Adrenal gland (tissue), 12 donors: ENCODE data around the gene WFDC1. TPM values are rescaled to one million over a fixed set of nuclear protein-coding genes. Genes with fewer than 3 reads are reported as not detected.

Experiments
- DNase-seq, 7 donors: peaks; one replicate each; pipeline ENCODE4 v3.0.0-alpha.2; 2019 to 2020
- H3K27ac ChIP-seq, 5 donors: fragments of 200-600 bp; sonication (generic) in 4 of 5; 1 replicate in 3 of 5; 2 replicates in 2 of 5; pipeline versions ENCODE4 v1.5.1 to v1.8.0; 2016 to 2020; ENCODE audit warnings: mild to moderate bottlenecking in 1 of 5
- H3K27me3 ChIP-seq: fragments of 200-600 bp; 2 replicates; pipeline ENCODE4 v1.8.0; 2021
- H3K36me3 ChIP-seq, 2 donors: fragments of 200-600 bp; replicated peaks in 1 of 2; 1 replicate in 1 of 2; 2 replicates in 1 of 2; pipeline versions ENCODE4 v1.5.1 to v1.8.0; 2018 to 2022
- H3K4me1 ChIP-seq, 2 donors: fragments of 200-600 bp; replicated peaks in 1 of 2; 1 replicate in 1 of 2; 2 replicates in 1 of 2; pipeline versions ENCODE4 v1.5.1 to v1.8.0; 2018 to 2021
- H3K4me3 ChIP-seq, 4 donors: fragments of 200-600 bp; sonication (generic) in 3 of 4; one replicate each; pipeline ENCODE4 v1.5.1; 2016 to 2018
- H3K9me3 ChIP-seq, 3 donors: fragments of 200-600 bp; sonication (generic) in 1 of 3; replicated peaks in 1 of 3; 1 replicate in 2 of 3; 2 replicates in 1 of 3; pipeline versions ENCODE4 v1.5.1 to v1.8.0; 2016 to 2021
- CTCF ChIP-seq, 6 experiments: fragments of 450-650 bp in 4 of 6; fragments of 200-600 bp in 2 of 6; sonication (generic) in 1 of 6; IDR thresholded peaks; 1 replicate in 5 of 6; 2 replicates in 1 of 6; pipeline versions ENCODE4 v1.5.1 to v1.8.0; 2016 to 2021; ENCODE audit warnings: antibody characterized with exemption in 6 of 6, mild to moderate bottlenecking in 2 of 6, moderate library complexity in 1 of 6
- POLR2A ChIP-seq, 2 donors: fragments of 450-650 bp; IDR thresholded peaks; one replicate each; pipeline ENCODE4 v1.6.1; 2017; ENCODE audit warnings: antibody characterized with exemption in 2 of 2, mild to moderate bottlenecking in 2 of 2, moderate library complexity in 1 of 2
- WGBS, 4 donors: extraction: QIAGEN DNeasy Blood & Tissue Kit in 2 of 4; methylation state at CpG; one replicate each; pipeline versions ENCODE4 v1.1.5 to v1.1.7; 2013 to 2017; 5-methylcytosine and 5-hydroxymethylcytosine counted together
- intact Hi-C, 2 donors: fragments of 100-400 bp; cut with DNase I; formaldehyde crosslinking; loops; one replicate each; pipeline versions ENCODE4 v1.14.1 to v1.15.0; 2022 to 2023
- polyA plus RNA-seq, 3 donors: library from polyadenylated mRNA; stranded (reverse); fragments of 200-250 nt in 2 of 3; fragments of 350-450 nt in 1 of 3; fragmentation: Illumina TruSeq in 1 of 3; extraction: RNeasy Lipid Tissue Mini Kit (QIAGEN cat#74804) in 1 of 3; gene quantifications; one replicate each; pipeline ENCODE4 v1.2.3, GENCODE V29; 2013 to 2014
- total RNA-seq, 9 donors: library from RNA; depleted of rRNA in 4 of 9; stranded (reverse); fragments of >200 nt in 4 of 9; fragments of 120-200 nt in 1 of 9; fragmentation: NEBNext Ultra II Directional in 1 of 9; extraction: Animal tissue kit (Norgen Biotek cat#: 25700) in 1 of 9; gene quantifications; one replicate each; pipeline versions ENCODE4 v1.1.0 to v1.2.4, GENCODE V29; 2013 to 2023
- donor health status: healthy with polysubstance abuse.
- donor health status: Bipolar disorder and iron deficiency.
- donor health status: DM: yes; HTN: yes; CAD: no.
- donor health status: DM: no; HTN: no; CAD: no.
- donor health status: DM: no; HTN: no; CAD: no.
- donor health status: DM: yes; HTN: yes; CAD: no.

WFDC1 gene
- total and polyA plus RNA-seq, 12 donors: 9.6 to 284 (median 39.8) TPM

DNA sequence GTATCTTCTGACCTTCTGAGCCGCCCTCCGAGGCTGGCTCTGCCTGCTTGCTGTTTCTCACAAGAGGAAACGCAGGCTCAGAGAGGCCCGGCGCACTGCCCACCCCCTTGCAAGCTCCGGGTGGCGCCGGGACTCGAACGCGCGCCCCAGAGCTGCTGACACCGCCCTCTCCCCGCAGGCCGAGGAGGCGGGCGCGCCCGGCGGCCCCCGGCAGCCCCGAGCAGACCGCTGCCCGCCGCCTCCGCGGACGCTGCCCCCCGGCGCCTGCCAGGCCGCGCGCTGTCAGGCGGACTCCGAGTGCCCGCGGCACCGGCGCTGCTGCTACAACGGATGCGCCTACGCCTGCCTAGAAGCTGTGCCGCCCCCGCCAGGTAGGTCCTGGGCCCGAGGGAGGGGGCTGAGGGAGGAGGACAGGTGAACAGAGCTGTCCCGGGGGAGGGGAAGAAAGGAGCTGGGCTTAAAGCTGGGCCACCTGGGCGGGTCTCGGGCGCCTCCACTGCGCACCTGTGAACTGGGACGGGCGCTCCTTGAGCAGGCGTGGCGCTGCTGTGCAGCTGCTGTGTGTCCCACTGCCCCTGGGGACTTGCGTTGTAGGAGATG, 18.2 kb downstream of the WFDC1 start:
- no peak for DNase-seq

DNA sequence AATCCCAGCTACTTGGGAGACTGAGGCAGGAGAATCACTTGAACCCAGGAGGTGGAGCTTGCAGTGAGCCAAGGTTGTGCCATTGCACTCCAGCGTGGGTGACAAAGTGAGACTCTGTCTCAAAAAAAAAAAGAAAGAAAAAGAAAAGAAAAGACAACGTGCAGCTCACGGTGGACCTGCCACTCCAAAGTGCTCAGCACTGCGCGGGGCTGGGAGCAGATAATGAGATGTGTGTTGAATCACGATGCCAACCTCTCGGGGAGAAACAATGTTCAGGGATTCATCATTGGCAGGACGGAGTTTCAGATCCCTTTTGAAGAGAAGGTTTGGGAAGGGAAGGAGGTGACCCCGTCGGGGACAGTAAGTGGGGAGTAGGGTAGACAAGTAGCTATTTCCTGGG, 19.2 kb downstream of the WFDC1 start:
- 62 to 74% (median 68%) methylated on average over 10 of the region's 10 CpGs for WGBS, 4 donors
- peaks cover 12% of the 10 kb centered on the region for H3K27me3 ChIP-seq
- intact Hi-C loops: no loop called here
- DNase-seq: no peak
- no peaks in the 10 kb centered on the region for H3K9me3 ChIP-seq
- peak overlapping the region in 1 of 5 donors; percentile 34 for H3K27ac ChIP-seq
- TF ChIP-seq POLR2A (IDR thresholded peaks at IDR 0.05) (no peak), CTCF (IDR thresholded peaks at IDR 0.05) (no peak)
- H3K4me1 ChIP-seq: peaks cover 0 to 2% of the 10 kb centered on the region in 2 donors
- H3K4me3 ChIP-seq: no peak overlapping the region
- H3K36me3 ChIP-seq: no peaks in the 10 kb centered on the region

More for the DNA sequence above, 18.2 kb downstream of the WFDC1 start:
- H3K4me1 ChIP-seq: peaks cover 0 to 2% of the 10 kb centered on the region in 2 donors
- no peaks in the 10 kb centered on the region for H3K9me3 ChIP-seq
- intact Hi-C loops: no loop called here
- 19 to 42% (median 27%) methylated on average over 12 to 55 of the region's 55 CpGs for WGBS, 4 donors
- peak overlapping the region in 1 of 5 donors; percentile 29 for H3K27ac ChIP-seq
- no peak for TF ChIP-seq POLR2A (IDR thresholded peaks at IDR 0.05)
- no peak for TF ChIP-seq CTCF (IDR thresholded peaks at IDR 0.05)
- no peak overlapping the region for H3K4me3 ChIP-seq
- H3K36me3 ChIP-seq: no peaks in the 10 kb centered on the region
- peaks cover 12% of the 10 kb centered on the region for H3K27me3 ChIP-seq

DNA sequence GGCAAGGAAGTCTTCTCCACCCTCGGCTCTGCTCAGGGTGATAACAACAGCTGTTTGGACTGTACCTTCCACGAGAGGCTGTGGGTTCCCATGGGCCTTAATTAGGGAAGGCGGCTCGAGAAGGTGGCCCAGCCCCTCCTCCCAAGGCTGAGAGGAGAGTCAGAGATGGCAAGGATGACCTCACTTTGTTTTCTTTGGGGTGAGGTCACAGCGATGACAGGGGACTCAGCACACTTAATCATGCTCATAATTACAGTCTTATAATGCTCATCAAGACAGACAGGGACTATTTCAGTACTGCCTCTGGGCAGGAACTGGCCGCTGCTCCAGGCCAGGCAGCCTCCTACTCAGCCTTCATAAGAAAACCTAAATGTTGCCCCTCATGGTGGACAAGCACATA, 19.7 kb downstream of the WFDC1 start:
- peaks cover 12% of the 10 kb centered on the region for H3K27me3 ChIP-seq
- H3K4me1 ChIP-seq: peaks cover 0 to 2% of the 10 kb centered on the region in 2 donors
- H3K36me3 ChIP-seq: no peaks in the 10 kb centered on the region
- DNase-seq: no peak
- WGBS, 4 donors: 51 to 71% (median 64%) methylated on average over 2 to 6 of the region's 6 CpGs
- no peaks in the 10 kb centered on the region for H3K9me3 ChIP-seq
- intact Hi-C loops: no loop called here
- no peak overlapping the region for H3K4me3 ChIP-seq
- H3K27ac ChIP-seq: peak overlapping the region in 1 of 5 donors; percentile 34
- TF ChIP-seq CTCF (IDR thresholded peaks at IDR 0.05) (no peak), POLR2A (IDR thresholded peaks at IDR 0.05) (no peak)

DNA sequence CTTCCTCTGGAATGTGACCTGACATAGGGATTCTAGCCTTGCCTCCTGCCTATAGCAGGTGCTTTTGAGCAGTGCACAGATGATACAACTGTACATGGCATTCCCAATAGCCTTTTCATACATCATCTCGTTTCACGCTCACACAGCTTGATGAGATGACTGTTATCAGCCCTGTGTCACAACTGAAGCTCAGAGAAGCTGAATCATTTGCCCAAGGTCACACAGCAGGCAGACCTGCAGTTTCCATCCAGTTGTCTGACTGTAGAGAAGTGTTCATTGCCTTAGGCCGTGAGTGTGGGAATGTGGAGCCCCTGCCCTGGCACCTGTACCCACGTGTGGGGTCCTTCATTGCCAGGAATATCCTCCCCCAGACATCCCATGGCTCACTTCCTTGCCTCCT, 20.1 kb downstream of the WFDC1 start:
- H3K9me3 ChIP-seq: no peaks in the 10 kb centered on the region
- peaks cover 12% of the 10 kb centered on the region for H3K27me3 ChIP-seq
- H3K4me3 ChIP-seq: no peak overlapping the region
- intact Hi-C loops: no loop called here
- 43 to 52% (median 51%) methylated on average over 4 of the region's 4 CpGs for WGBS, 4 donors
- TF ChIP-seq POLR2A (IDR thresholded peaks at IDR 0.05) (no peak), CTCF (IDR thresholded peaks at IDR 0.05) (no peak)
- H3K27ac ChIP-seq: no peak overlapping the region
- H3K4me1 ChIP-seq: peaks cover 0 to 2% of the 10 kb centered on the region in 2 donors
- no peaks in the 10 kb centered on the region for H3K36me3 ChIP-seq
- DNase-seq: peak in 2 of 7 donors; percentile 32 to 37
